ENCODE results near the gene PMEPA1. TPM values are rescaled to one million over a fixed set of nuclear protein-coding genes. Genes with fewer than 3 reads are reported as not detected.

Gene PMEPA1
- 24.7 TPM for total RNA-seq
- long read RNA-seq, full-length matches to known transcripts: 21 of 37 reads
- long read RNA-seq, partial matches to known transcripts: 3 of 37 reads
- long read RNA-seq, other reads (novel, unspliced or antisense): 13 of 37 reads

DNA sequence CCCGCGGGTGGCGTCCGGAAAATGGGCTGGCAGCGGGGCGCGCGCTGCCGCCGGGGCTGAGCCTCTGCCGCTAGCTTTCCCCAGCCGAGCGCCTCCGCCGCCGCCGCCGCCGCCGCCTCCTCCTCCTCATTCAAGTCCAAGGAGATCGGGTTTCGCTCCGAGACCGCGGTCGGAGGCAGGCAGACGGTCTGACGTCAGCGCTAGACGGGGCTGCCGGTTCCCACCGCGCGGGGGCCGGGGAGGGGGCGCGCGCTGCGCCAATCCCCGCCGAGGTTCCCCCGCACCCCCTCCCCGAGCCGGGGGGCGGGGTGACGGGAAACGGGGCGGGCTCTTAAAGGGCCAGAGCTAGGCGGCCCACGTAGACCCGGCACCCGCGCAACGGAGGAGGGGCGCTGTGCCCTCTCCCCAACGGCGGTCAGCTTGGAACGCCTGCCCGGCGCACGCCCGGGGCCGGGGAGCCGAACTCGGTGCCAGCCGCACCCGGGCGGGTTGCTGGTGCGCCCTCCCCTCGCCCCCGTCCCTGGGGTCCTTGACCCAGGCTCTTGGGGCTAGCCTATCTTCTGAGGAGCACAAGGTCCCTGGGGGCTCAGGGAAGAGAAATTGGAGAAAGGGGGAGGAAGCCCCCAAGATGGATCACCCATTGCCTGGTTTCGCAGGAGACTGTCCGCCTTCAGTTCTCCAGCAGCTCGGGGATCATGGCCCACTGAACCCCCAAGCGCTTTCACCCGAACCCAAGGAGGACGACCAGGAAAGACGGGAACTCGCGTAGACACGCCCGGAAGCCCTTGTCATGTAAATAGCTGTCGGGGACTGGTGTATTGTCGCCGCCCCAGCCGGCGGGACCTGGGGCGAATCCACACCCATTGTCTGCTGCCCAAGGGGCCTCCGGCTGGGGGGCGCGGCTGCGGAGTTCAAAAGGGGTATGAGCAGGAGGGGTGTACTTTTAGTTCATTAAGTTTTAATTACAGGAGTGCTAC is at the start of gene PMEPA1:
Gene PMEPA1 (minus strand): TSS at position 193 of the 977 bp plus-strand sequence. CDS start 433 bp downstream, outside the sequence.
- peak; percentile 92 for ATAC-seq
- intact Hi-C loops (cut with micrococcal nuclease): no loop called here
- DNase-seq: peak; percentile 96

DNA sequence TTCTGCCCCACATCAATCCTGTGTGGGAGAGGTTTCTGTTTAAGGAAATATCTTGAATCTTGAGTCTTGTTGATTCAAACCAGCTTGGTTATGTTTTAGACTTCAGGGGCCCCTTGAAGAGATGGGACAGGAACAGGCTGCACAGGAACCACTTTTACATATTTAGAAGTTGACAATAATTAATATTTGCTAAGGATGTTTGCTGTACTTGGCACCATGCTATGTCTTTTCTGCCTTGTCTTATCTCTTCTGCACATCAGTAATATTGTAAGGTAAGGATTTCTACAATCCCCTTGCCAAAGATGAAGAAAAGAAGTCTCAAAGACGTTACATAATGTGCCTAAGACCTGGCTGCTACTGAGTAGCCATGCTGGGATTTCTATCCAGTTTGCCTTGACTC is 48.0 kb upstream of the PMEPA1 start:
- ATAC-seq (no peak), DNase-seq (no peak)
- intact Hi-C loops (cut with micrococcal nuclease): no loop called here

- ATAC-seq: no peak
- intact Hi-C loops (cut with micrococcal nuclease): no loop called here
- no peak for DNase-seq
These were observed 47.1 kb upstream of the PMEPA1 start for GRCh38 chr20:57756921-57757320.

- no peak for ATAC-seq
- no peak for DNase-seq
- intact Hi-C loops (cut with micrococcal nuclease): no loop called here
These were observed 46.4 kb upstream of the PMEPA1 start for GRCh38 chr20:57756213-57756612.

DNA sequence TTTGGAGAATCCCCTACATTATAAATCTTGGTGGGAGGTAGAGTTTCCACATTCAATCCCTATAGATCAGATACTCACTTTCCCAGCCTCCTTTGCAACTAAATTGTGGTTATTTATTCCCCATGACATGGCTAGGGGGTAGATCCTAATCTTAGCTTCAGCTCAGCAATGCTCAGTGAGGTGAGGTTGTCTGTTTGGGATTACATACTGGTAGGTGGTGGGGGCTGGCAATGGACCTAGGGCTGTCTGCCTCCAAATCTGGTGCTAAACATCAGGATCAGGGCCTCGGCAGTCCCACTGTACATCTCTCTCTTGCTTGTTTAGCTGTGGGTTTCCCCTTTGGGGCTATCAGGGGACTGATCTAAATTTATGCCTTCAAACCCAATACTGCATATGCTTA is 45.8 kb upstream of the PMEPA1 start:
- no peak for DNase-seq
- intact Hi-C loops (cut with micrococcal nuclease): no loop called here
- no peak for ATAC-seq

GRCh38 chr20:57754190-57754589 is 44.4 kb upstream of the PMEPA1 start:
- ATAC-seq (no peak), DNase-seq (no peak)
- intact Hi-C loops (cut with micrococcal nuclease): no loop called here

- intact Hi-C loops (cut with micrococcal nuclease): no loop called here
- ATAC-seq (peak; percentile 39), DNase-seq (peak; percentile 47)
These were observed 43.7 kb upstream of the PMEPA1 start for GRCh38 chr20:57753332-57754164.

- no peak for ATAC-seq
- intact Hi-C loops (cut with micrococcal nuclease): no loop called here
- no peak for DNase-seq
These were observed 41.6 kb upstream of the PMEPA1 start for GRCh38 chr20:57751411-57751810.

GRCh38 chr20:57749869-57750268 is 40.1 kb upstream of the PMEPA1 start:
- DNase-seq: no peak
- ATAC-seq: no peak
- intact Hi-C loops (cut with micrococcal nuclease): no loop called here

GRCh38 chr20:57749131-57749690 is 39.4 kb upstream of the PMEPA1 start:
- intact Hi-C loops (cut with micrococcal nuclease): no loop called here
- DNase-seq: no peak
- peak; percentile 25 for ATAC-seq

- ATAC-seq: peak; percentile 86
- DNase-seq: peak; percentile 90
- intact Hi-C loops (cut with micrococcal nuclease): no loop called here
These were observed 38.9 kb upstream of the PMEPA1 start for GRCh38 chr20:57748601-57749130.

- intact Hi-C loops (cut with micrococcal nuclease): no loop called here
- ATAC-seq (peak; percentile 50), DNase-seq (no peak)
These were observed 38.2 kb upstream of the PMEPA1 start for GRCh38 chr20:57747861-57748481.

DNA sequence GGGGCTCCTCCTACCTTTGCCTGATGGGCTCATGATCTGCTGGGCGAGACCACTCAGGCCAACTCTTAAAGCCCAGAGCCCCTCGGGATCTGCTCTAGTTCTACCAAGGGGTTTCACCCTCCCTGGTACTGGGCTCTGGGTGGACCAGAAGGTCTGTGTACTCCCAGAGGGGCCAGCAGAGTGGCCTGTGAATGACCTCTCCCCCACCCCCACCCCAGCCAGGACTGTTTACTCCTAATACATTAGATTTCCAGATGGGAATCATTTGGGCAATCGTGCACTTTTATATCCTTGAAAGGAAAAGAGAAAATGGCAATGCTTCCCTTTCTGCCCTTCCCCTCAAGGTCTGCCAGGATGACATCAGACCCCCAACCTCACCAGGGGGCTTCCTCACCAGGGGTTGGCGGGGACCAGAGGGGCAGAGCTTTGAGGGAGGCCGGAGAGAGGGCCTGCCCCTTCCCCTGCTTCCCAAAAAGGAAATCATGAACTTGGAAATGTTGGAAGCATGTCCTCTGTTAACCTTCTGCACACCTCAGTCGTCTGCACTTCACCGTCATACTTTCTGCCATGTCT is 37.1 kb upstream of the PMEPA1 start:
- no peak for ATAC-seq
- no peak for DNase-seq
- intact Hi-C loops (cut with micrococcal nuclease): no loop called here

GRCh38 chr20:57746201-57746600 is 36.4 kb upstream of the PMEPA1 start:
- DNase-seq: no peak

DNA sequence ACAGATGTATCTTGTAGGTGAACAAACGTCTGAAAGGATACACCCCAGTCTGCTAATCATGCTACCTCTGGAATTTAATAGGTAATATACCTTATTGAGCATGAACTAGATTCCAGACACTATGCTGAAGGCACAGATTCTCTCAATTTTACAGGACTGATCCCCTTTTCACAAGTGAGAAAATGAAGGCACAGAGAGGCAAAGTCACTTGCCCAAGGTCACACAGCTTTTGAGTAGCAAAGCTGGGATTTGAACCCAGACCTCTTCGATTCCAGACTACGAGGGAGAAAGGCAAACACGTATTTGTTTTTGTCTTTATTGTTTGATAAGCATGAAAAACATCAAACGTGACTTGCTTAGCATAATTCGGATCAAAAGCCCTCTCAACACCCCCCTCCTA is 34.4 kb upstream of the PMEPA1 start:
- intact Hi-C loops (cut with micrococcal nuclease): no loop called here
- DNase-seq: no peak
- ATAC-seq: no peak

More at GRCh38 chr20:57746201-57746600, 36.4 kb upstream of the PMEPA1 start:
- intact Hi-C loops (cut with micrococcal nuclease): no loop called here
- no peak for ATAC-seq

DNA sequence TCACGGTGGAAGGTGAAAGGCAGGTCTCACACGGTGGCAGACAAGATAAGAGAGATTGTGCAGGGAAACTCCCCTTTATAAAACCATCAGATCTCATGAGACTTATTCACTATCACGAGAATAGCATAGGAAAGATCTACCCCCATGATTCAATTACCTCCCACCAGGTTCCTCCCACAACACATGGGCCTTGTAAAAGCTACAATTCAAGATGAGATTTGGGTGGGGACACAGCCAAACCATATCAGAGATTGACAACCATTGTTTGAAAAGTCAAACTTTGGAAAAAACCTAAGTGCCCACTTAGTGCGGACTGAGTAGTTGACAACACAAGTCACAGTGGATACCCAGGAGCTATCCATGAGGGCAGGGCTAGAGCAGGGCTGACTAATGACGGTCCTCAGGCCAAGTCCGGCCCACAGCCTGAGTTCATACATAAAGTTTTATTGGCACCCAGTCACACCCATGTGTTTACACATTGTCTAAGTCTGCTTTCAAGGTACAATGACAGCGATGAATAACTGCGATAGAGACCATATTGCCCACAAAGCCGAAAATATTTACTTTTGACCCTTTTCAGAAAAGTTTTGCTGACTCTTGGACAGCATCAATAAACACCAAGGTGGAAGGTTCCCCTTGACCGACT is 33.8 kb upstream of the PMEPA1 start:
- ATAC-seq: no peak
- intact Hi-C loops (cut with micrococcal nuclease): no loop called here
- DNase-seq: no peak

DNA sequence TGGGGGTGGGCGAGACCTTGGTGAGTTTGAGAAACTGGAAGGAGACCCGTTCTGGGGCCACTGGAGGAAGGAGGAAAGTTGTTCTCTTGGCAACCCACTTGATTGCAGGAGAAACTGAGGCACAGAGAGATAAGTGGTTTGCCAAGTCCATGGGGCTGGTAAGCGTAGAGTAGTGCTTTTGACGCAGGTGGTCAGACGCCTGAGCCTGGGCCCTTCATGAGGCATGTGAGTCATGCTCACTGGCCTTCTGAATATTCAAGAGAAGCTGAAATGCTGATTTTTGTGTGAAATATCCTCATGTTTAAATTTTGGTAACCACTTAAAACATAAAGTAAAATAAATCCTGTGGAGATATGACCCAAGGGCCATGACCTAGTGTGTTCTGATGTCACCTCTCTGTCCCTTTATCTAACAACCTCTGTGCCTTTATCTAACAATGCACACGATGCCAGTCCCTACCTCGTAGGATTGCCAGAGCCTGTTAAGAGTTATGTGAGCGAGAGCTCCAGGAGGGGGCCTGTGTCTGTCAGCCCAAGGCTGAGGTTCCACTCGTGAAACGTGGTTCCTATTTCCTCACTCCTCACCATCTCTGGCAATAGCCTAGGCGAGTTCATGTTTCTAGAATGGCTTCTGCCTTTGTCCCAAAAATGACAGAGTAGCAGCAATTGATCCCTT is 32.8 kb upstream of the PMEPA1 start:
- intact Hi-C loops (cut with micrococcal nuclease): no loop called here
- ATAC-seq (peak; percentile 57), DNase-seq (no peak)

Measured in left ventricle myocardium superior (tissue), 1 donor.